ENCODE data around the gene ENHO. TPM values are rescaled to one million over a fixed set of nuclear protein-coding genes. Genes with fewer than 3 reads are reported as not detected.

The ENHO gene
- total and polyA plus RNA-seq, 2 experiments from 2014 or later, result 13.8 to 19.7 TPM

DNA sequence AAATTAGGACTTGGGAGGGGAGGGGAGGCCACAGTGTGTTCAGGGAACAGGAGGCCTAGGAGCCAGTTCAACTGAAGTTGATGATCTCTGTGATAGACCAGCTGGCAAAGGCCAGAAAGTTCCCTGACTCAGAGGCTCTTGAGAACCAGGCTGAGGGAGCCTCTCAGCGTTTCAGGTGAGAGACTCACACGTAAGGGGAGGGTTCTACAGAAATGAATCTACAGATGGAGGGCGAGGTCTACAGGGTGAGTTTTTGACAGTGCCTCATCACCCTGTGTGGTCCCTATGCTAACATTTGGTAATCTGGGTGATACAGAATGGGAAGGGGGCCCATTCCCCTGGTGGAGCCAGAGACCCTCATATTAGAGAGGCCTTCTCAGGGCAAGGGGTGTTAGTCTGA is 32.0 kb downstream of the ENHO start:
- no peak for DNase-seq (ENCODE audit: low spot score)
- no peak for ATAC-seq
- TF ChIP-seq CREB1 (CRISPR knock-in tag; IDR thresholded peaks at IDR 0.05; ENCODE audit: low read depth) (no peak), JUNB (IDR thresholded peaks at IDR 0.05; ENCODE audit: unreplicated experiment) (no peak), ZNF114 (CRISPR knock-in tag; IDR thresholded peaks at IDR 0.05) (no peak), EZH2 (IDR thresholded peaks at IDR 0.05; ENCODE audit: low read depth, unreplicated experiment) (no peak), STAT1 (IDR thresholded peaks at IDR 0.05; ENCODE audit: unreplicated experiment) (no peak), ETS1 (IDR thresholded peaks at IDR 0.05) (no peak), POLR2AphosphoS5 (IDR thresholded peaks at IDR 0.05; ENCODE audit: low read depth) (no peak), CTCF (conservative IDR thresholded peaks at IDR 0.05; ENCODE audit: low read depth in 2 of 2) (no peak)
- TF ChIP-seq, protein P1, sequence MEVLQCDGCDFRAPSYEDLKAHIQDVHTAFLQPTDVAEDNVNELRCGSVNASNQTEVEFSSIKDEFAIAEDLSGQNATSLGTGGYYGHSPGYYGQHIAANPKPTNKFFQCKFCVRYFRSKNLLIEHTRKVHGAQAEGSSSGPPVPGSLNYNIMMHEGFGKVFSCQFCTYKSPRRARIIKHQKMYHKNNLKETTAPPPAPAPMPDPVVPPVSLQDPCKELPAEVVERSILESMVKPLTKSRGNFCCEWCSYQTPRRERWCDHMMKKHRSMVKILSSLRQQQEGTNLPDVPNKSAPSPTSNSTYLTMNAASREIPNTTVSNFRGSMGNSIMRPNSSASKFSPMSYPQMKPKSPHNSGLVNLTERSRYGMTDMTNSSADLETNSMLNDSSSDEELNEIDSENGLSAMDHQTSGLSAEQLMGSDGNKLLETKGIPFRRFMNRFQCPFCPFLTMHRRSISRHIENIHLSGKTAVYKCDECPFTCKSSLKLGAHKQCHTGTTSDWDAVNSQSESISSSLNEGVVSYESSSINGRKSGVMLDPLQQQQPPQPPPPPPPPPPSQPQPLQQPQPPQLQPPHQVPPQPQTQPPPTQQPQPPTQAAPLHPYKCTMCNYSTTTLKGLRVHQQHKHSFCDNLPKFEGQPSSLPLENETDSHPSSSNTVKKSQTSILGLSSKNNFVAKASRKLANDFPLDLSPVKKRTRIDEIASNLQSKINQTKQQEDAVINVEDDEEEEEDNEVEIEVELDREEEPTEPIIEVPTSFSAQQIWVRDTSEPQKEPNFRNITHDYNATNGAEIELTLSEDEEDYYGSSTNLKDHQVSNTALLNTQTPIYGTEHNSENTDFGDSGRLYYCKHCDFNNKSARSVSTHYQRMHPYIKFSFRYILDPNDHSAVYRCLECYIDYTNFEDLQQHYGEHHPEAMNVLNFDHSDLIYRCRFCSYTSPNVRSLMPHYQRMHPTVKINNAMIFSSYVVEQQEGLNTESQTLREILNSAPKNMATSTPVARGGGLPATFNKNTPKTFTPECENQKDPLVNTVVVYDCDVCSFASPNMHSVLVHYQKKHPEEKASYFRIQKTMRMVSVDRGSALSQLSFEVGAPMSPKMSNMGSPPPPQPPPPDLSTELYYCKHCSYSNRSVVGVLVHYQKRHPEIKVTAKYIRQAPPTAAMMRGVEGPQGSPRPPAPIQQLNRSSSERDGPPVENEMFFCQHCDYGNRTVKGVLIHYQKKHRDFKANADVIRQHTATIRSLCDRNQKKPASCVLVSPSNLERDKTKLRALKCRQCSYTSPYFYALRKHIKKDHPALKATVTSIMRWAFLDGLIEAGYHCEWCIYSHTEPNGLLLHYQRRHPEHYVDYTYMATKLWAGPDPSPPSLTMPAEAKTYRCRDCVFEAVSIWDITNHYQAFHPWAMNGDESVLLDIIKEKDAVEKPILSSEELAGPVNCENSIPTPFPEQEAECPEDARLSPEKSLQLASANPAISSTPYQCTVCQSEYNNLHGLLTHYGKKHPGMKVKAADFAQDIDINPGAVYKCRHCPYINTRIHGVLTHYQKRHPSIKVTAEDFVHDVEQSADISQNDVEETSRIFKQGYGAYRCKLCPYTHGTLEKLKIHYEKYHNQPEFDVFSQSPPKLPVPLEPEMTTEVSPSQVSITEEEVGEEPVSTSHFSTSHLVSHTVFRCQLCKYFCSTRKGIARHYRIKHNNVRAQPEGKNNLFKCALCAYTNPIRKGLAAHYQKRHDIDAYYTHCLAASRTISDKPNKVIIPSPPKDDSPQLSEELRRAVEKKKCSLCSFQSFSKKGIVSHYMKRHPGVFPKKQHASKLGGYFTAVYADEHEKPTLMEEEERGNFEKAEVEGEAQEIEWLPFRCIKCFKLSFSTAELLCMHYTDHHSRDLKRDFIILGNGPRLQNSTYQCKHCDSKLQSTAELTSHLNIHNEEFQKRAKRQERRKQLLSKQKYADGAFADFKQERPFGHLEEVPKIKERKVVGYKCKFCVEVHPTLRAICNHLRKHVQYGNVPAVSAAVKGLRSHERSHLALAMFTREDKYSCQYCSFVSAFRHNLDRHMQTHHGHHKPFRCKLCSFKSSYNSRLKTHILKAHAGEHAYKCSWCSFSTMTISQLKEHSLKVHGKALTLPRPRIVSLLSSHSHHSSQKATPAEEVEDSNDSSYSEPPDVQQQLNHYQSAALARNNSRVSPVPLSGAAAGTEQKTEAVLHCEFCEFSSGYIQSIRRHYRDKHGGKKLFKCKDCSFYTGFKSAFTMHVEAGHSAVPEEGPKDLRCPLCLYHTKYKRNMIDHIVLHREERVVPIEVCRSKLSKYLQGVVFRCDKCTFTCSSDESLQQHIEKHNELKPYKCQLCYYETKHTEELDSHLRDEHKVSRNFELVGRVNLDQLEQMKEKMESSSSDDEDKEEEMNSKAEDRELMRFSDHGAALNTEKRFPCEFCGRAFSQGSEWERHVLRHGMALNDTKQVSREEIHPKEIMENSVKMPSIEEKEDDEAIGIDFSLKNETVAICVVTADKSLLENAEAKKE (CRISPR knock-in tag; IDR thresholded peaks at IDR 0.05), result no peak
- Histone ChIP-seq H3K4me3 (no peak overlapping the region), H3K4me1 (ENCODE audit: insufficient read depth) (no peaks in the 10 kb centered on the region), H4K20me1 (replicated peaks; ENCODE audit: insufficient read depth) (no peaks in the 10 kb centered on the region; the same call in 1 of the 2 replicates), H2AFZ (no peak overlapping the region), H3F3A (replicated peaks; ENCODE audit: low read depth) (no peaks in the 10 kb centered on the region), H3K9me2 (ENCODE audit: insufficient read depth) (no peaks in the 10 kb centered on the region), H3K27me3 (ENCODE audit: insufficient read depth) (no peaks in the 10 kb centered on the region), H3K4me2 (no peak overlapping the region), H3K79me2 (replicated peaks; ENCODE audit: insufficient read depth) (no peaks in the 10 kb centered on the region), H3K27ac (ENCODE audit: low read depth) (no peak overlapping the region), H3K36me3 (ENCODE audit: insufficient read depth) (no peaks in the 10 kb centered on the region)
- no peaks in the 10 kb centered on the region for H3K36me3 Mint-ChIP-seq (ENCODE audit: low read depth)
- no peak overlapping the region for H3K27ac Mint-ChIP-seq
- H3K4me3 Mint-ChIP-seq, result no peak overlapping the region
- H3K27me3 Mint-ChIP-seq (ENCODE audit: insufficient read depth, low read depth, poor library complexity), result peaks cover under 1% of the 10 kb centered on the region
- no peaks in the 10 kb centered on the region for H3K9me3 Mint-ChIP-seq
- H3K4me1 Mint-ChIP-seq, result no peaks in the 10 kb centered on the region; the same call in 2 of the 3 replicates

Data from GM23338 (cell line).